Stimulated activated memory B cell treated with anti-CD40 and anti-IgM and Interleukin-4, amounts not matched to agents 10 μg/mL and 1 μg/mL and 100 μg/mL, for 72 hours (primary cell): ENCODE data around the gene HMG20A.

ENCODE experiments used
- ATAC-seq: fragments of 150-1000 bp; cut with Tn5 transposase; 2 replicates; pipeline ENCODE4 v1.10.0; 2021
- H3K27ac Mint-ChIP-seq: one replicate; pipeline ENCODE4 v1.8.0; 2022; ENCODE audit warnings: mild to moderate bottlenecking, mixed read lengths
- H3K27me3 Mint-ChIP-seq: one replicate; pipeline ENCODE4 v1.8.0; 2022; ENCODE audit warnings: mixed read lengths
- H3K36me3 Mint-ChIP-seq: one replicate; pipeline ENCODE4 v1.8.0; 2022; ENCODE audit warnings: mixed read lengths
- H3K4me1 Mint-ChIP-seq: one replicate; pipeline ENCODE4 v1.8.0; 2022; ENCODE audit warnings: mixed read lengths
- H3K4me3 Mint-ChIP-seq: one replicate; pipeline ENCODE4 v1.8.0; 2022; ENCODE audit warnings: mild to moderate bottlenecking, moderate library complexity, mixed read lengths
- H3K9me3 Mint-ChIP-seq: one replicate; pipeline ENCODE4 v1.8.0; 2022; ENCODE audit warnings: mixed read lengths

HMG20A gene

DNA sequence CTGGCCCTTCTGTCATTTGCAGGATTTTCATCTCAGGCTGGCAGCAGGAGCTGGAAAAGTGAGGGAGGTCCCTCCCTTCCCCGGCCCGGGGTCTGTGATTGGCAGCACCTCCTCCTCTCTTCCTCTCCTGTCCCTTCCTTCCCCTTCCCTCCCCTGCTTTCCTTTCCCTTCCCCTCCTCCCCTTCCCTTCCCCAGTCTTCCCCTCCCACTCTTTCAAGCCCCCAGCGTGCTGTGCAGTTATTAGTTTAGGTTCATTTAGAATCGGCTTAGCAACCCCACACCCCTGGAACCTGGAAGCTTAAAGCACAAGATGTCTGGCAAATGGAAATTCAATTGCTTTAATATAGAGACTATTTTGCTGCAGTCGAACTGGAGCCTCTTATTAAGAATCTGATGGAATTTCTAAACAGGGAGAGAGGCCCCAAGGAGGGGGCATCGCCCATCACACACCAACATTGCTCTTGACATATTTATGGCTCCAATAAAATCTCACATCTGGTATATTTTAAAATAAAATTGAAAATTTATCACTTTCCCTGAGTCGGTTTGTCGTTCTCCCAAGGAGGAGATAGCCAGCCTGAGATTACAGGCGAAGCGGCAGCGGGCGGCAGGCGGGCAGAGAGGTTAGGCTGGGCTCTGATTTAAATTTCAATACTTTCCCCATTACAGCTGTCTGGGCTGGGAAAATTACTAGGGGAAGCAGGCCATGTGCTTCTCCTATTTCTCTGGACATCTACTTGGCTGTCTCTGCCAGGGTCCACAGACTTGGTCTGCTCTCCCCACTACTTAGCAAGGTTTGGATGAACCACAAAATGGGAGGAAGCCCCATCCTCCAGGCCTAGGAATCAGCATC is 113.1 kb downstream of the HMG20A start:
- Mint-ChIP-seq H3K9me3 (no peaks in the 10 kb centered on the region), H3K27me3 (no peaks in the 10 kb centered on the region), H3K4me3 (no peak overlapping the region), H3K4me1 (peaks cover 36% of the 10 kb centered on the region), H3K36me3 (no peaks in the 10 kb centered on the region), H3K27ac (peak overlapping the region; percentile 26)
- no peak for ATAC-seq
